ENCODE measurements around the gene CDH20.

CDH20 gene

GRCh38 chr18:61587865-61588264 lies 254.6 kb downstream of the CDH20 start:
- no peak for TF ChIP-seq FOXP2 (optimal IDR thresholded peaks at IDR 0.05; ENCODE audit: borderline replicate concordance, extremely low read depth, extremely low read length, insufficient read depth)
- TF ChIP-seq POLR2AphosphoS5 (IDR thresholded peaks at IDR 0.05; ENCODE audit: low read depth, low read length): no peak
- no peak for TF ChIP-seq TAF1 (IDR thresholded peaks at IDR 0.05; ENCODE audit: borderline replicate concordance, insufficient read depth, low read length)

DNA sequence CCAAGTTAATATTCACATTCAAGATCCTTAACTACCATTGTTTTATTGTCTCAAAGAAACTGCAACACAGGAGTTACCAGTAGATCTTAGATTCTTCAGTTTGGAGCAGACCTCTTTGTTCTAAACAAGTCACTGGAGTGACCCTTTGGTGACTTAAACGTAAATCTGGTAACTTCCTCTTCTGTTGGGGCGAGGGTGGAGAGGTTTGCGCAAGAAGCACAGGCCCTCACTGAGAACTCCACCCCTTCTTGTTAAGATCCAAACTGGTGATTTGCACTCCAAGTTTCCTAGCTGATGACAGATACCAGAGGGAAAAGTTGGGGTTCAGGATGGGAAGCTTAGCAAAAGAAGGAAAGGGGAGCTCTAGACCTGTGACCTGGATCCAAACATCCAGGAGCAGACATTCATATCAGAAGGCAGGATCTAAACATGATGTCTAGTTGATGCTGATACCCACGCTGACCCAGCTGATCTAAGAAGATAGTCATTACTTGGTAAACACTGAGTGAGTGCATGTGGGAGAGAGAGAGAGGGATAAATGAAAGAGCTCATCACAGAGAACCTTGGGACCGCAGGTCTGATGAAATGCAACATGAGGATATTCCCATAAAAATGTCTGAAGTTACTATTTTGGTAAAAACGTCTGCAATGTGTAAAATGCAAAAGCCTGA lies 256.0 kb downstream of the CDH20 start:
- TF ChIP-seq SIN3A (IDR thresholded peaks at IDR 0.05; ENCODE audit: borderline replicate concordance, insufficient read depth, low read length): no peak
- TF ChIP-seq TAF1 (IDR thresholded peaks at IDR 0.05; ENCODE audit: borderline replicate concordance, insufficient read depth, low read length): no peak
- no peak for TF ChIP-seq POLR2AphosphoS5 (IDR thresholded peaks at IDR 0.05; ENCODE audit: low read depth, low read length)
- TF ChIP-seq, protein P1, sequence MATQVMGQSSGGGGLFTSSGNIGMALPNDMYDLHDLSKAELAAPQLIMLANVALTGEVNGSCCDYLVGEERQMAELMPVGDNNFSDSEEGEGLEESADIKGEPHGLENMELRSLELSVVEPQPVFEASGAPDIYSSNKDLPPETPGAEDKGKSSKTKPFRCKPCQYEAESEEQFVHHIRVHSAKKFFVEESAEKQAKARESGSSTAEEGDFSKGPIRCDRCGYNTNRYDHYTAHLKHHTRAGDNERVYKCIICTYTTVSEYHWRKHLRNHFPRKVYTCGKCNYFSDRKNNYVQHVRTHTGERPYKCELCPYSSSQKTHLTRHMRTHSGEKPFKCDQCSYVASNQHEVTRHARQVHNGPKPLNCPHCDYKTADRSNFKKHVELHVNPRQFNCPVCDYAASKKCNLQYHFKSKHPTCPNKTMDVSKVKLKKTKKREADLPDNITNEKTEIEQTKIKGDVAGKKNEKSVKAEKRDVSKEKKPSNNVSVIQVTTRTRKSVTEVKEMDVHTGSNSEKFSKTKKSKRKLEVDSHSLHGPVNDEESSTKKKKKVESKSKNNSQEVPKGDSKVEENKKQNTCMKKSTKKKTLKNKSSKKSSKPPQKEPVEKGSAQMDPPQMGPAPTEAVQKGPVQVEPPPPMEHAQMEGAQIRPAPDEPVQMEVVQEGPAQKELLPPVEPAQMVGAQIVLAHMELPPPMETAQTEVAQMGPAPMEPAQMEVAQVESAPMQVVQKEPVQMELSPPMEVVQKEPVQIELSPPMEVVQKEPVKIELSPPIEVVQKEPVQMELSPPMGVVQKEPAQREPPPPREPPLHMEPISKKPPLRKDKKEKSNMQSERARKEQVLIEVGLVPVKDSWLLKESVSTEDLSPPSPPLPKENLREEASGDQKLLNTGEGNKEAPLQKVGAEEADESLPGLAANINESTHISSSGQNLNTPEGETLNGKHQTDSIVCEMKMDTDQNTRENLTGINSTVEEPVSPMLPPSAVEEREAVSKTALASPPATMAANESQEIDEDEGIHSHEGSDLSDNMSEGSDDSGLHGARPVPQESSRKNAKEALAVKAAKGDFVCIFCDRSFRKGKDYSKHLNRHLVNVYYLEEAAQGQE (IDR thresholded peaks at IDR 0.05; ENCODE audit: insufficient read depth in 1 of 2, low read depth in 2 of 2, low read length in 2 of 2): no peak
- no peak for TF ChIP-seq FOXP2 (optimal IDR thresholded peaks at IDR 0.05; ENCODE audit: borderline replicate concordance, extremely low read depth, extremely low read length, insufficient read depth)

GRCh38 chr18:61589724-61590065 lies 256.5 kb downstream of the CDH20 start:
- no peak for TF ChIP-seq POLR2AphosphoS5 (IDR thresholded peaks at IDR 0.05; ENCODE audit: low read depth, low read length)
- TF ChIP-seq, protein P1 (IDR thresholded peaks at IDR 0.05; ENCODE audit: insufficient read depth in 1 of 2, low read depth in 2 of 2, low read length in 2 of 2): peak; percentile 53 to 80; a peak in 2 of 4 replicates

GRCh38 chr18:61591253-61591652 lies 258.0 kb downstream of the CDH20 start:
- TF ChIP-seq, protein P1 (IDR thresholded peaks at IDR 0.05; ENCODE audit: insufficient read depth in 1 of 2, low read depth in 2 of 2, low read length in 2 of 2): no peak
- TF ChIP-seq SIN3A (IDR thresholded peaks at IDR 0.05; ENCODE audit: borderline replicate concordance, insufficient read depth, low read length): no peak
- no peak for TF ChIP-seq FOXP2 (optimal IDR thresholded peaks at IDR 0.05; ENCODE audit: borderline replicate concordance, extremely low read depth, extremely low read length, insufficient read depth)
- no peak for TF ChIP-seq TAF1 (IDR thresholded peaks at IDR 0.05; ENCODE audit: borderline replicate concordance, insufficient read depth, low read length)
- TF ChIP-seq POLR2AphosphoS5 (IDR thresholded peaks at IDR 0.05; ENCODE audit: low read depth, low read length): no peak

GRCh38 chr18:61595615-61596251 lies 262.5 kb downstream of the CDH20 start:
- TF ChIP-seq FOXP2 (optimal IDR thresholded peaks at IDR 0.05; ENCODE audit: borderline replicate concordance, extremely low read depth, extremely low read length, insufficient read depth): no peak
- TF ChIP-seq TAF1 (IDR thresholded peaks at IDR 0.05; ENCODE audit: borderline replicate concordance, insufficient read depth, low read length): no peak
- no peak for TF ChIP-seq POLR2AphosphoS5 (IDR thresholded peaks at IDR 0.05; ENCODE audit: low read depth, low read length)
- TF ChIP-seq SIN3A (IDR thresholded peaks at IDR 0.05; ENCODE audit: borderline replicate concordance, insufficient read depth, low read length): no peak
- TF ChIP-seq, protein P1 (IDR thresholded peaks at IDR 0.05; ENCODE audit: insufficient read depth in 1 of 2, low read depth in 2 of 2, low read length in 2 of 2): no peak

Measured in PFSK-1 (cell line).